ENCODE measurements around the gene MID1. TPM values are rescaled to one million over a fixed set of nuclear protein-coding genes. Genes with fewer than 3 reads are reported as not detected.
A peak's percentile ranks its signal among the peaks of the same experiment; 100 is the strongest.

MID1 gene
- total and polyA plus RNA-seq, 4 donors = 4.3 to 25.8 (median 12.9) TPM

DNA sequence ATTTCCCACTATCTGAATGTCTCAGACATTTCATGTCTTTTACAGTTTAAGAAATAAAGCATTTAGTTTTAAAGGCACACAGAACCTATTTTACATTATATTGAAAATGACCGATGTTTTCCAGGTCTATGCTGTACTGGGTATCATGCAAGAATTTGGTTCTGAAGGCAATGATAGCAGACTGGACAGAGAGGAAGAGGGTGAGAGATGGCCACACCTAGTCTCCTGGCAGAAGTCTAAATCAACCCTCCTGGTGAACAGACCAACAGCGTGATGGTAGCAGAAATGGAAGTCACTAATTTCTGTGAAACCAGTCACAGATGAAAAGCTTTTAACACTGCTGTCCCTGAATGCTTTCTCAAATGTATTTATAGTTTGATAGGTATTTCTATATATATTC, 41.9 kb downstream of the MID1 start:
- Histone ChIP-seq H3K27me3 (ENCODE audit: control insufficient read depth in 3 of 3, insufficient read depth in 3 of 3, low read length in 2 of 3) (peaks cover 0 to 5% (median 3%) of the 10 kb centered on the region in 3 donors), H3K36me3 (ENCODE audit: control insufficient read depth in 4 of 4, insufficient read depth in 4 of 4, low read length in 4 of 4) (no peaks in the 10 kb centered on the region), H3K4me3 (no peak overlapping the region), H3K9ac (ENCODE audit: insufficient read depth in 1 of 2, low read length in 2 of 2) (no peak overlapping the region), H3K27ac (ENCODE audit: low read depth in 1 of 2, low read length in 1 of 2) (peak overlapping the region in 1 of 2 donors; percentile 45), H3K4me1 (ENCODE audit: control insufficient read depth in 5 of 5, insufficient read depth in 5 of 5, low read length in 5 of 5) (peaks cover 0 to 28% (median 5%) of the 10 kb centered on the region in 5 donors), H3K9me3 (ENCODE audit: control insufficient read depth in 4 of 4, insufficient read depth in 3 of 4, low read length in 3 of 4) (peaks cover 0 to 6% (median 3%) of the 10 kb centered on the region in 4 donors)
- no peak for DNase-seq
- TF ChIP-seq, protein P1, sequence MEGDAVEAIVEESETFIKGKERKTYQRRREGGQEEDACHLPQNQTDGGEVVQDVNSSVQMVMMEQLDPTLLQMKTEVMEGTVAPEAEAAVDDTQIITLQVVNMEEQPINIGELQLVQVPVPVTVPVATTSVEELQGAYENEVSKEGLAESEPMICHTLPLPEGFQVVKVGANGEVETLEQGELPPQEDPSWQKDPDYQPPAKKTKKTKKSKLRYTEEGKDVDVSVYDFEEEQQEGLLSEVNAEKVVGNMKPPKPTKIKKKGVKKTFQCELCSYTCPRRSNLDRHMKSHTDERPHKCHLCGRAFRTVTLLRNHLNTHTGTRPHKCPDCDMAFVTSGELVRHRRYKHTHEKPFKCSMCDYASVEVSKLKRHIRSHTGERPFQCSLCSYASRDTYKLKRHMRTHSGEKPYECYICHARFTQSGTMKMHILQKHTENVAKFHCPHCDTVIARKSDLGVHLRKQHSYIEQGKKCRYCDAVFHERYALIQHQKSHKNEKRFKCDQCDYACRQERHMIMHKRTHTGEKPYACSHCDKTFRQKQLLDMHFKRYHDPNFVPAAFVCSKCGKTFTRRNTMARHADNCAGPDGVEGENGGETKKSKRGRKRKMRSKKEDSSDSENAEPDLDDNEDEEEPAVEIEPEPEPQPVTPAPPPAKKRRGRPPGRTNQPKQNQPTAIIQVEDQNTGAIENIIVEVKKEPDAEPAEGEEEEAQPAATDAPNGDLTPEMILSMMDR (IDR thresholded peaks at IDR 0.05; ENCODE audit: control extremely low read depth, extremely low read depth) = no peak
- ATAC-seq (ENCODE audit: insufficient read depth, low FRiP score) = no peak
- 69 to 92% methylated on average over 2 of the region's 2 CpGs for WGBS, 2 donors

DNA sequence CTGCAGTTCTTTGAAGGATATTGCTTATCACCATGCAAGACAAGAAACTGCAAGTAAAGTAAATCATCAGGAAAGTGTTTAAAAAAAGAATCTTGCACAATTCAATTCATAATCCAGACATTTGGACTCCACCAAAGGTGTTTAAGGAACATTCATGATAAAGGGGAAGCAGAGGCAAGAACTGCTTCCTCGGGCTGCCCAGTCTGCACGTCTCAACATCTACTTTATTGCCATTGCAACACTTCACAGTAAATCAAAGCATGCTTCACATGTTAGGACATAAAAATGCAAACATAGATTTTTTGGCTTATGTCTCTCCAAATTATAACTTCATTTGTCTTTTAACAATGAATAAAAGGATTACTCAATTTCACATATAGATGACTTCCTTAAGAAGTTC, 42.5 kb downstream of the MID1 start:
- WGBS, 2 donors = 0 to 27% methylated on average over 2 of the region's 2 CpGs
- no peak overlapping the region for H3K9ac ChIP-seq (ENCODE audit: insufficient read depth in 1 of 2, low read length in 2 of 2)
- H3K36me3 ChIP-seq (ENCODE audit: control insufficient read depth in 4 of 4, insufficient read depth in 4 of 4, low read length in 4 of 4) = no peaks in the 10 kb centered on the region
- no peak overlapping the region for H3K4me3 ChIP-seq
- no peak overlapping the region for H3K27ac ChIP-seq (ENCODE audit: low read depth in 1 of 2, low read length in 1 of 2)
- ATAC-seq (ENCODE audit: insufficient read depth, low FRiP score) = no peak
- H3K27me3 ChIP-seq (ENCODE audit: control insufficient read depth in 3 of 3, insufficient read depth in 3 of 3, low read length in 2 of 3) = peaks cover 0 to 5% (median 3%) of the 10 kb centered on the region in 3 donors
- peaks cover 0 to 8% (median 3%) of the 10 kb centered on the region in 4 donors for H3K9me3 ChIP-seq (ENCODE audit: control insufficient read depth in 4 of 4, insufficient read depth in 3 of 4, low read length in 3 of 4)
- peak in 2 of 3 donors; percentile 75 to 81 for DNase-seq
- TF ChIP-seq, protein P1 (IDR thresholded peaks at IDR 0.05; ENCODE audit: control extremely low read depth, extremely low read depth) = no peak
- H3K4me1 ChIP-seq (ENCODE audit: control insufficient read depth in 5 of 5, insufficient read depth in 5 of 5, low read length in 5 of 5) = peaks cover 0 to 28% (median 5%) of the 10 kb centered on the region in 5 donors

DNA sequence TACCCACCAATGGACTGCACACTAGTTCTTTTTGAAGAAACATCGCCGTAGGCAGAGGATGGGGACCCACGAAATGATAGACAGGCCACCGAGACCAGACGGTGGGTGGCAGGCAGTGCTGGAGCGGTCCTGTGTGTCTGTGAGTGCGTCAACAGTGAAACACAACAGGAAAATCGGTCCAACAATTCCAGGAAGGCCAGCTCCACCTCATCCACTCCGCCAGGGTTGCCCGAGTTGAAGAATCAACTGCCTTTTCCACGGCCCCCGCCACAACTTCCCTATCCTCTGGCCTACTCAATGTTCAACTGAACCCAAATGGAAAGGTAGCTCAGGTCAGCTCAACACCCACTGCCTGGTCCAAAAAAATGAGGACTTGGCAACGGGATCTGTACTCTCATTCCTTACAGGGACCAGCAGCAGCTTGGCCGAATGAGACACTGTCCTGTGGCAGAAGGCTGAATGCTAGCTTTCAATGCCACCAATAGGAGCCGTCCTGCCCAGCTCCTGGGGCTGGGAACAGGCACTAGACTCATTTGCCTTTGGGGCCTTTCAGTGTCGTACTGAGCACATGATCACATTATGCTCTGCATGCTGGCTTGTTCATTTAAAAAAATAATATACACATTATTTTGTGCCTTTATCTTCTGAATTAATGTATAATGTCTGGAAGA, 43.5 kb downstream of the MID1 start:
- H3K9ac ChIP-seq (ENCODE audit: insufficient read depth in 1 of 2, low read length in 2 of 2) = no peak overlapping the region
- WGBS, 2 donors = 64 to 72% methylated on average over 16 of the region's 16 CpGs
- DNase-seq = no peak
- H3K9me3 ChIP-seq (ENCODE audit: control insufficient read depth in 4 of 4, insufficient read depth in 3 of 4, low read length in 3 of 4) = peaks cover 0 to 8% (median 3%) of the 10 kb centered on the region in 4 donors
- H3K4me3 ChIP-seq = no peak overlapping the region
- peaks cover 0 to 5% (median 1%) of the 10 kb centered on the region in 3 donors for H3K27me3 ChIP-seq (ENCODE audit: control insufficient read depth in 3 of 3, insufficient read depth in 3 of 3, low read length in 2 of 3)
- H3K36me3 ChIP-seq (ENCODE audit: control insufficient read depth in 4 of 4, insufficient read depth in 4 of 4, low read length in 4 of 4) = no peaks in the 10 kb centered on the region
- ATAC-seq (ENCODE audit: insufficient read depth, low FRiP score) = no peak
- TF ChIP-seq, protein P1 (IDR thresholded peaks at IDR 0.05; ENCODE audit: control extremely low read depth, extremely low read depth) = no peak
- peaks cover 0 to 28% (median 5%) of the 10 kb centered on the region in 5 donors for H3K4me1 ChIP-seq (ENCODE audit: control insufficient read depth in 5 of 5, insufficient read depth in 5 of 5, low read length in 5 of 5)
- H3K27ac ChIP-seq (ENCODE audit: low read depth in 1 of 2, low read length in 1 of 2) = peak overlapping the region in 1 of 2 donors; percentile 91
